Neural cell (in vitro differentiated cells): ENCODE results near the gene CDC20. TPM values are rescaled to one million over a fixed set of nuclear protein-coding genes. Genes with fewer than 3 reads are reported as not detected.

Source experiments
- H2AFZ ChIP-seq: fragments of 200-600, 300-800 bp; sonication (generic), shearing (Covaris generic); 2 replicates; pipeline ENCODE4 v1.6.0; 2014; ENCODE audit warnings: low read depth, mild to moderate bottlenecking, antibody characterized with exemption, low read length, moderate library complexity
- H3F3A ChIP-seq: fragments of 200-600 bp; shearing (Covaris generic); 2 replicates; pipeline ENCODE4 v1.6.1; 2016; ENCODE audit warnings: mild to moderate bottlenecking, moderate library complexity, mixed read lengths, antibody characterized with exemption, low read length; ENCODE audit not compliant: insufficient read depth, poor library complexity, severe bottlenecking
- H3K27ac ChIP-seq: fragments of 200-600, 300-800 bp; sonication (generic), shearing (Covaris generic); 2 replicates; pipeline ENCODE4 v1.5.1; 2014; ENCODE audit warnings: mild to moderate bottlenecking, low read length, moderate library complexity
- H3K27me3 ChIP-seq: fragments of 300-800, 200-600 bp; sonication (generic), shearing (Covaris generic); 2 replicates; pipeline ENCODE4 v1.6.0; 2014; ENCODE audit warnings: mild to moderate bottlenecking, low read depth, low read length, moderate library complexity; ENCODE audit not compliant: insufficient read depth
- H3K36me3 ChIP-seq: fragments of 300-800, 200-600 bp; sonication (generic), shearing (Covaris generic); 2 replicates; pipeline ENCODE4 v1.5.1; 2014; ENCODE audit warnings: mild to moderate bottlenecking, antibody characterized with exemption, low read length, moderate library complexity; ENCODE audit not compliant: insufficient read depth
- H3K4me2 ChIP-seq: fragments of 300-800, 200-600 bp; sonication (generic), shearing (Covaris generic); 2 replicates; pipeline ENCODE4 v1.6.0; 2014; ENCODE audit warnings: mild to moderate bottlenecking, low read length
- H3K4me3 ChIP-seq: fragments of 300-800, 200-600 bp; sonication (generic), shearing (Covaris generic); 2 replicates; pipeline ENCODE4 v1.5.1; 2014; ENCODE audit warnings: mild to moderate bottlenecking, low read length, moderate library complexity
- H3K79me2 ChIP-seq: fragments of 200-600 bp; shearing (Covaris generic); replicated peaks from 2 replicates; pipeline ENCODE4 v1.6.0; 2014; ENCODE audit warnings: mild to moderate bottlenecking, low read length, moderate library complexity; ENCODE audit not compliant: insufficient read depth
- H3K9ac ChIP-seq: fragments of 300-800, 200-600 bp; sonication (generic), shearing (Covaris generic); 2 replicates; pipeline ENCODE4 v1.6.1; 2016; ENCODE audit warnings: mild to moderate bottlenecking, low read length, mixed read lengths
- H3K9me2 ChIP-seq: fragments of 200-600 bp; shearing (Covaris generic); 2 replicates; pipeline ENCODE4 v1.6.1; 2016; ENCODE audit warnings: mild to moderate bottlenecking, low read length, mixed read lengths; ENCODE audit not compliant: insufficient read depth
- H3K9me3 ChIP-seq: fragments of 200-600, 300-800 bp; sonication (generic), shearing (Covaris generic); 2 replicates; pipeline ENCODE4 v1.6.1; 2016; ENCODE audit warnings: mild to moderate bottlenecking, mixed run types, low read length, moderate library complexity, mixed read lengths
- H4K20me1 ChIP-seq: fragments of 200-600 bp; shearing (Covaris generic); 2 replicates; pipeline ENCODE4 v1.6.1; 2016; ENCODE audit warnings: mild to moderate bottlenecking, mixed run types; ENCODE audit not compliant: insufficient read depth
- CTCF ChIP-seq: fragments of 450-650 bp; IDR thresholded peaks from 2 replicates; pipeline ENCODE4 v1.5.1; 2014; ENCODE audit warnings: antibody characterized with exemption, mild to moderate bottlenecking, moderate library complexity; ENCODE audit not compliant: poor library complexity, severe bottlenecking
- EP300 ChIP-seq: fragments of 450-650 bp; conservative IDR thresholded peaks from 2 replicates; pipeline ENCODE4 v1.6.1; 2014; ENCODE audit warnings: antibody characterized with exemption, mild to moderate bottlenecking, moderate library complexity; ENCODE audit not compliant: poor library complexity, severe bottlenecking
- EZH2 ChIP-seq: fragments of 200-600, 300-800 bp; shearing (Covaris generic), sonication (generic); IDR thresholded peaks from 2 replicates; pipeline ENCODE4 v1.6.1; 2014; ENCODE audit warnings: antibody characterized with exemption, low read length, borderline replicate concordance, mild to moderate bottlenecking; ENCODE audit not compliant: insufficient read depth, poor library complexity, severe bottlenecking
- MXI1 ChIP-seq: fragments of 450-650 bp; conservative IDR thresholded peaks from 2 replicates; pipeline ENCODE4 v1.6.1; 2014; ENCODE audit warnings: antibody characterized with exemption, mild to moderate bottlenecking; ENCODE audit not compliant: poor library complexity, severe bottlenecking
- POLR2AphosphoS5 ChIP-seq: IDR thresholded peaks from 2 replicates; pipeline ENCODE4 v1.6.1; 2012
- RAD21 ChIP-seq: fragments of 450-650 bp; conservative IDR thresholded peaks from 2 replicates; pipeline ENCODE4 v1.6.1; 2014; ENCODE audit warnings: antibody characterized with exemption, mild to moderate bottlenecking, moderate library complexity
- REST ChIP-seq: IDR thresholded peaks from 2 replicates; pipeline ENCODE4 v1.6.1; 2012; ENCODE audit warnings: borderline replicate concordance
- SMC3 ChIP-seq: fragments of 450-650 bp; conservative IDR thresholded peaks from 2 replicates; pipeline ENCODE4 v1.6.1; 2014; ENCODE audit warnings: antibody characterized with exemption, mild to moderate bottlenecking, moderate library complexity; ENCODE audit not compliant: poor library complexity
- TAF1 ChIP-seq: IDR thresholded peaks from 2 replicates; pipeline ENCODE4 v1.6.1; 2012; ENCODE audit warnings: low read depth
- polyA plus RNA-seq: library from polyadenylated mRNA; depleted of rRNA; stranded (reverse); fragments of >200 nt; gene quantifications from 2 replicates; pipeline ENCODE4 v1.2.3, GENCODE V29; 2014

The CDC20 gene
- polyA plus RNA-seq, 1 donor from 2014 or later, result 2.8 TPM

DNA sequence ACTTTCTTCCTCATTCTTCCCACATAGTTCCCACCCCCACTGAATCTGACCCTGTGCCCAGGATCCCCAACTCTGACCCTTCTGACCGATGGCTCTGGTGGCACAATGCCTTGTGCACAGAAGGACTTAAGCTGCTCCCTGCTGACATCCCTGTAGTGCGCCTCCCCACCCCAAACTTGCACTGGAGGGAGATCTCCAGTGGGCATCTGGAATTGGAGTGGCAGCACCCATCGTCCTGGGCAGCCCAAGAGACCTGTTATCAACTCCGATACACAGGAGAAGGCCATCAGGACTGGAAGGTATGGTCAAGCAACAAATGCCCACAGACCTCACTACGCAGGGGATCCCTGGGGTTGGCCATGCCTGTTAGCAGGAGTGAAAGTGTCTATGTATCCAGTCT is 12.1 kb upstream of the CDC20 start:
- H3K27me3 ChIP-seq, result peaks cover 11% of the 10 kb centered on the region
- no peak overlapping the region for H3K4me2 ChIP-seq
- H3K9ac ChIP-seq, result no peak overlapping the region
- H4K20me1 ChIP-seq, result no peaks in the 10 kb centered on the region
- no peak overlapping the region for H2AFZ ChIP-seq
- no peaks in the 10 kb centered on the region for H3F3A ChIP-seq
- TF ChIP-seq EP300 (no peak), POLR2AphosphoS5 (no peak), TAF1 (no peak), CTCF (no peak), RAD21 (no peak), REST (no peak), SMC3 (no peak), MXI1 (no peak), EZH2 (no peak)
- no peaks in the 10 kb centered on the region for H3K9me2 ChIP-seq
- H3K27ac ChIP-seq, result no peak overlapping the region
- H3K36me3 ChIP-seq, result no peaks in the 10 kb centered on the region
- no peaks in the 10 kb centered on the region for H3K9me3 ChIP-seq
- no peak overlapping the region for H3K4me3 ChIP-seq
- no peaks in the 10 kb centered on the region for H3K79me2 ChIP-seq

GRCh38 chr1:43348343-43348808 is 10.4 kb upstream of the CDC20 start:
- Histone ChIP-seq H3K27me3 (peaks cover 11% of the 10 kb centered on the region), H3K9me2 (no peaks in the 10 kb centered on the region), H3K36me3 (no peaks in the 10 kb centered on the region), H3K9ac (peak overlapping the region; percentile 20), H2AFZ (peak overlapping the region; percentile 27), H3F3A (no peaks in the 10 kb centered on the region), H3K4me2 (no peak overlapping the region), H4K20me1 (no peaks in the 10 kb centered on the region), H3K27ac (no peak overlapping the region), H3K79me2 (no peaks in the 10 kb centered on the region), H3K9me3 (no peaks in the 10 kb centered on the region), H3K4me3 (peak overlapping the region; percentile 55)
- no peak for TF ChIP-seq REST
- TF ChIP-seq EZH2, result no peak
- no peak for TF ChIP-seq EP300
- TF ChIP-seq SMC3, result no peak
- no peak for TF ChIP-seq MXI1
- no peak for TF ChIP-seq RAD21
- no peak for TF ChIP-seq CTCF
- no peak for TF ChIP-seq POLR2AphosphoS5
- TF ChIP-seq TAF1, result no peak
